Stimulated activated CD4-positive, alpha-beta T cell treated with anti-CD3 and anti-CD28 coated beads, Interleukin-4, amount 100 ng/mL, for 4 hours (primary cell): ENCODE data around the gene ALDH16A1.
A peak's percentile ranks its signal among the peaks of the same experiment; 100 is the strongest.

Source experiments
- DNase-seq, 2 experiments: peaks; one replicate each; pipeline ENCODE4 v3.0.0-alpha.2; 2020

ALDH16A1 gene

DNA sequence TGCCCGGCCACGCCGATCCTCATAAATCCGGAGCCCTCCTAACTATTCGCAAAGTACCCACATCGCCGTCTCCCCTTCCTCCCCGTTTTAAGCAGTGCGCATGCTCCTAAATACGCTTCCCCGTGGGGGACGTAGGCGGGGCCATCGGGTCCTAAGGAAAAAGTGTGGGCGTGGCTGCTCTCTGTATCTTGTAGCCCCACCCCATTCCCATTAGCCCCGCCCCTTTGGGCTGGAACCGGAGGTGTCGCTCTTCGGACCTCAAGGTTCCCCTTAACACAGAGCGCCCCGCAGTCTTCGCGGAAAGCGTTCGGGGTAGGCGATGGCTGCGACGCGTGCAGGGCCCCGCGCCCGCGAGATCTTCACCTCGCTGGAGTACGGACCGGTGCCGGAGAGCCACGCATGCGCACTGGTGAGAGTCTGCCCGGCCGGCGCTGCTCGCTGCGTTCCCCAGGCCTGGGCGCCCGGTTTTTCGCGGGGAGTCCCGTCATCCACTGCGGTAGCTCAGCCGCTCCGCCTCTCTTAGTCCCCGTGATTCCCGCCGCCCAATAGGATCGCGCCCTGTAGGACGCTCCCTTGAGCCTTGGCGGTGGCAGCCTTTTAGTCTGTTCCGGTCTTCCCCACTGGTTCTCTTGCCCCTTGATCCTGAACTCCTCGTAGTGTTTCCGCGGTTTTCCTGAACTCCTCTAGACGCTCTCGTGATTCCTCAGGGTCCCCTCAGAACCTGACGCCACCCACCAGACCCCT, at the start of gene ALDH16A1:
Gene ALDH16A1, plus strand, starts transcription at position 213 of the 744 bp plus-strand sequence. Its CDS starts 107 bp downstream, at position 320.
- peak; percentile 96 to 97 for DNase-seq

DNA sequence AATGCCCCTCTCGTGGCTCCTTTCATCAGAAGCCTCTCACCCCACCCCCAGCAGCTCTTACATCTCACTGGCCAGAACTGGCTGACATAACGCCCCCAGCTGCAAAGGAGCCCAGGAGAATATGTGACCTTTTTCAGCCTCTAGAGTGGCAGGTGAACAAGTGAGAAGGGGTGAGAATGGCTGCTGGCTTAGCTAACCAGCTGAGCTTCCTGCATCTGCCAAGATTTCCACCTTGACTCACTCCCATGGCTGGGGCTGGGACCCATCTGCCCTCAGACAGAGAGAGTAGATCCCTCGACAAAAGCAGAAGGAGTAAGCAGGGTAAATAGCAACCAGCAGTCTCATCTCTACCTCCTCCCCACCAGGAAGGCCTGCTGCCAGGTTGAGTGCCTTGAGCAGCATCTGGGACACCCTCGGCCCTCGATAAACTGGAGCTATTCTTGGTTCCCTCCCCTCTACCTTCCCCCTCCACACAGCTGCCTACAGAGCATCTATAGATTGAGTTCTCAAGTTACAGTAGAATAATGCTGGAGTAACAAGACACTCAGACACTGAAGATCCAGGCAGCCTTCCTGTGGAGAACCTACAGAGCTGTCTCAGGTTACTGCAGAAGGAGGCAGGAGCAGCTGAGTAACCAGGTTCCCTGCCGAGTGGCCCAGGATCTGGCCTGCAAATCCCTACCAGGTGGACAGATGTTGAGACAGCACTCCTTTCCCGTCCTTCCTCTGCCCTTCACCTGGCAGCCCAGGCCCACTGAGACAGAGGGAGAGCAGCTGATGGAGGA, 49.4 kb upstream of the ALDH16A1 start:
- no peak for DNase-seq

DNA sequence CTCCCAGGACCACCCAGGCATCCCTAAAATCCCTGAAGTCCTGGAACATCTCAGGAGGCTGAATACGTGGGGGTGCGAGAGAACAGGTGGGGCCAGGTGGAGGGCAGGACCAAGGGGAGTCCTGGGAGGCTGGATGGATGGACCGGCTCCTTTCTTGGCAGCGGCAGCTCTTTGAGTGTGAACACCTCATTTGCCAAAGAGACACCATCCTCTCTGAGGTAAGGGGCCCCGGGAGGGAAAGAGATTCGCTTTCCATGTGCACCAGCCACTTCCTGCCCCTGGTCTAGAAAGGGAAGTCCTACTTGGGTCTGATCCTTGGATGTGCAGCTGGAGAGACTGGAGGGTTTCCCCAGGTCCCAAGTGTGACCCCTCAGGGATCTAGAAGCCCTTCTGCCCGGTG, 45.9 kb upstream of the ALDH16A1 start:
- DNase-seq, result no peak

DNA sequence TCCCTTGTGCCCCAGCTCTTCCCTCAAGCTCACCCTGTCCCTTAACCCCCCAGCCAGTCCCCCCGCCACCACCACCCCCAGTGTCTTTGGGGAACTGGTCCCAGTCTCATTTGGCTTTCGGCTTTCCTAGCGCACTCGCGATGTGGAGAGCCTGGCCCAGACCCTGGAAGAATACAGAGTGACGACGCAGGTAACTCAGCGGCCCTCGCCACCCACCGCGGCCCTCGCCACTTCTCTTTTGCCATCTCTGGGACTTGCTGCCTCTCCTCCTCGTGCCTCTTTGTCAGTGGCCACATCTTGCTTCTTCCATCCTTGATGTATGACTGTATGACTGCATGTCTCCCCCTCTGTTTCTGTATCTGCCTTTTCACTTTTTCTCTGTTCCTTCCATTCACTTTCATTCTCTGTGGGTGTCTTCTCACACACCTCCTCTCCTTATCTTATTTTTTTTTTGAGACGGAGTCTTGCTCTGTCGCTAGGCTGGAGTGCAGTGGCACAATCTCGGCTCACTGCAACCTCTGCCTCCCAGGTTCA, 45.5 kb upstream of the ALDH16A1 start:
- no peak for DNase-seq

DNA sequence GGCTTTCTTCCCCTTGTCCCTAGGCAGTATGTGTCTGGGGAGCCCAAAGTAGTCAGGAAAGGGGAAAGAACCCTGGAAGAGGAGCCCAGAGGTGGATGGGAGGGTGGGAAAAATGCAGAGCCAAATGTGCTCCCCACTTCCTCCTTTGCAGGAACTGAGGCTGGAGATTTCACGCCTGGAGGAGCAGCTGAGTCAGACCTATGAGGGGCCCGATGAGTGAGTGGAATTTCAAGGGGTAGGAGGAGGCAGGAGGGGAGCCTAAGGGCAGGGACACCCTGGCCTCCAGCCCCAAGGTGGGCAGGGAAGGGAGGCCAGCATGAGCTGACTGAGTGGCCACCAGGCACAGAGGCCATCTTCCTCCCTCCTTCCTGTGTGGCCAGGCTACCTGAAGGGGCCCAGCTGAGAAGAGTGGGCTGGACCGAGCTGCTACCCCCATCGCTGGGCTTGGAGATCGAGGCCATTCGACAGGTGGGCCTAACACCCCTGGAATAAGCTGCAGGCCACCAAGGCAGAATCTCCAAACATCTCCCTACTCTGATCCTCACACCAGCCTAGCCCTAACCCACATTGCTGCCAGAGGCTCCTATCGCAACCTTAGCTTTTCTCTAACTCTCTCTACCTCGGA, 44.1 kb upstream of the ALDH16A1 start:
- no peak for DNase-seq

DNA sequence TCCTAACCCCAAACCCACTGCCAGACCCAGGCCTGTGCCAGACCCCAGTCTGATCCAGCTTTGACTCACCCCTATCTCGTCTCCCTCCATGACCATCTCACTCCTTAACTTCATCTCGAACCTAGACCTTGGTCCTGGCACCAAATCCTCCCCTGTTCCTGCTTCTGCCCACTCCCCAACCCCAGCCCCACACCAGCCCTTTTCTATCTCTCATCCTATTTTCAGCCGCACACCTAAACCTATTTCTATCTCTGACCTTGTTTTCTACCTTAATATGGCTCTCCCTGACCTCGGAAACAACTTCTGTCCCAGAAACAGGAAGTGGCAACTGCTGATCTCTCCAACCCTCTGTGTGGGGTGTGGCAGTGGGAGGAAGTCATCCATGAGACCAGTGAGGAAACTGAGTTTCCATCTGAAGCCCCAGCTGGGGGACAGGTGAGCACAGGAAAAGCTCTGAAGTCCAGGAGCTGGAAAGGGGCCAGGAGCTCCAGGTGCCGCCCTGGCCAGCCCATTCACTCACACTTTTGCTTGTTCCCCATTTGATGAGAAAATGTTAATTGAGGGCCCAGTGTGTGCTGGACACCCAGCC, 43.5 kb upstream of the ALDH16A1 start:
- DNase-seq, result no peak

DNA sequence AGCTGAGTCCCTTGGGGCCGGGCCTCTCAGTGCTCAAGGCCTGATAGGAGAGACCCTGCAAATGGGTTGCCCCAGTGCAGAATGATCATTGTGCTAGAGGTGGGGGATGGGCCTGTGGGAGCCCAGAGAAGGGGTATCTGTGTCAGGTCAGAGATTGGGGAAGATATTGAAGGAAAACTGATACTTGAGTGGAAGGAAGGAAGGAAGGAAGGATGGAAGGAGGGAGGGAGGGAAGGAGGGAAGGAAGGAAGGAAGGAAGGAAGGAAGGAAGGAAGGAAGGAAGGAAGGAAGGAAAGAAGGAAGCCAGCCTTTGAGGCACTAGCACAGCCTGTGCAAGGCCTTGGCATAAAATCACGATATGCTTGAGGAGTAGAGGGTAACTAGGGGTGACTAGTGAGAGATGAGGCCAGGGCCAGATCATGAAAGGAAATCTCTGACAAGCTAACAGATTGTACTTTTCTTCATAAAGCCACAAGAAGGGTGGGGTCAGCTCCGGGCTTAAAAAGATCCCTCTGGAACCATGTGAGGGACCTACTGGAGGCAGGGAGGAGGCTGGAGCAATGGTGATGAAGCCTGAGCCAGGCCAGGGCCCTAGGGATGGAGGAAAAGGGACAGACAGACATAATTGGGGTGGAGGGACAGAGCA, 41.2 kb upstream of the ALDH16A1 start:
- DNase-seq, result no peak

DNA sequence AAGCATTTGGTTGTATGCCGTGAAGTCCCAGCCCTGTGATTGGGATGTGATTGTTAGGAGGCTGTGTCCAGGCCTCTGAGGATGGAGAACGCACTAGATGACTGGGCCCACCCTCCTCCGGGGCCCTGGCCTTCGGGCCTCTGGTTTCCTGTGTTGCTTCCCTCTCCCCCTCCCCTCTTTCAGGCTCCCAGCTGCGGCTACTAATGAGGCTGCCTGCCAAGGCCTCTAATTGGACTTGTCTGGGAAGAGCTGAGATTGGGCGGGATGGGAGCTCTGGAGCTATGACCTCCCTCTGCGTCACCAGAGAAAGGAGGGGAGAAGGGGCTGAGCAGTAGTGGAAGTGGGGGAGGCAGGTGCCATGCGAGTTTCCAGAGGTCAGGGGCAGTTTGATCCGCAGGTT, 39.7 kb upstream of the ALDH16A1 start:
- no peak for DNase-seq

DNA sequence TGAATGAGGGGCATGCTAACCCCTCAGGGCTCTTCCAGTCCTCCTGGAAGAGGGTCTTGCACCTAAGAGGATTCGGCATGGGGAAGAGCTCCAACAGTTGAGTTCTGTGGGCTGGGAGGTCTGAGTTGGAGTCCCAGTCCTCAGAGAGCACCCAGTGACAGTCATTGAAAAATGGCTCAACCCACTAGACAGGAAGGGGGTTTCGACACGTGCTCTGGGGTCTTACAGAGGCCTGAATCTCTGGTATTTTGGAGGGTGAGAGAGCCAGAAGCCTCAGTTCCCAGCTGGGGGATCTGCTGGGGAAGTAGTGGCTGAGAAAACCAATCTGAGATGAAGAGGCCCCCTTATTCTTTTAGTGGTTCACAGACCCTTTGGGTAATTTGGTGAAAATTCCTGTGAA, 38.8 kb upstream of the ALDH16A1 start:
- DNase-seq, result no peak

DNA sequence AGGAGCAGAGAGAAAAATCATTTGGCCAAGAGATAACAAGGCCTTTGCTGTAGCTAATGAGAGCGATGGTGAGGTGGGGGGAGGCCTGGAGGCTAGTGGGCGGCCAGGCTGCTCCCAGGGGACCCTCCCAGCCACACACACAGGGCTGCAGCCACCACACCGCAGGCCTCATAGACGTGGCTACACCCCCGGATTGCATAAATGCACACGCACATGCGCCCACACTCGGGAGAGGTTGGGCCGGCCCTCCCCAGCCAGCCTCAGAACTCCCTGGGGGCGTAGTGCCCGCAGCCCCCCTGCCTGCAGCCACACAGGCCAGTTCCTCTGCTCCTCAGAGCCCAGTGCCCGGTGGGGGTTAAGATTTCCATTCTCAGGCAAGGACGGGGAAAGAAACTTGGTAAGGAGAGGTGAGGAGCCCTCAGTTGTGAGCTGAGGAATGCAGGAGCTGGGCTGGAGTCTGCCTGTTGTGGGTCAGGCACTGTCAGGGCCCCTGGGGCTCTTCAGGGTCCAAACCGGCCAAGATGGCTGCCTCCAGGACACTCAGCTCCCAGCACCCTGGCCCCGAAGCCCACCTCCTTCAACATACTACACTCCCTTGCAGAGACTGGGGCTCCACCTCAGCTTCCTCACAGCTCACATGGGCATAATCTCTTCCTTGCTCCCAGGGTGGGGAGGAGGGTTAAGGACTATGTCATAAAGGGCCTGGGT, 37.8 kb upstream of the ALDH16A1 start:
- DNase-seq, result no peak

DNA sequence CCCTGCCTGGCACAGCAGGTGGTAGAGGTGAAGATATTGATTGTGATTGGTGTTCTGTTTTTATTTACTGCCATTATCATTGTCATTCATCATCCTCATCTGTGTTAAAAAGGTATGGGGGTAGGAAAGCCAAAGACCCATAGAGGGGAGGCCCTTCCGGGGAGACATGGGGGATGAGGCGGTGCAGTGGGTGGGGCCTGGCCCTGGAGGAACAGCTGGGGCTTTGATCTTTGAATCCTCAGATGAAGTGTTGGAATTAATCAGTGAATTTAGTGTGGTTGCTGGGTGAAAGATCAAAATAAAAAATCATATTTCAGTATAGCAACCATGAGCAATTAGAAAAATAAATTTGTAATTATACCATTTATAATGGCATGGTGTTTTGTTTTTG, 37.2 kb upstream of the ALDH16A1 start:
- no peak for DNase-seq

DNA sequence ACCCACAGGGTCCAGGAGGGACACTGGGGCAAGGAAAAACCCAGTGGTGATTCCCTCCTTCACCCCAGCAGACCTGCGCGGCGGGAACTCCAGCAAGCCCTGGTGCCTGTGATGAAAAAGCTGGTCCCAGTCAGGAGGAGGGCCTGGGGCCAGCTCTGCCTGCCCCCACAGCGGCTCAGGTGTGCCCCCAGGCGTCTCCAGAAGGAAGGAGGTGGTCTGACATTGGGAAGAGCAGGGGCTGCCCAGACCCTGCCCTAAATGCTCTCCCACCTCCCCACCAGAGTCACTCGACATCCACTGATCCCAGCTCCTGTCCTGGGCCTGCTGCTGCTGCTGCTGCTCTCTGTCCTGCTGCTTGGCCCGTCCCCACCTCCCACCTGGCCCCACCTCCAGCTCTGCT, 35.9 kb upstream of the ALDH16A1 start:
- DNase-seq, result no peak

DNA sequence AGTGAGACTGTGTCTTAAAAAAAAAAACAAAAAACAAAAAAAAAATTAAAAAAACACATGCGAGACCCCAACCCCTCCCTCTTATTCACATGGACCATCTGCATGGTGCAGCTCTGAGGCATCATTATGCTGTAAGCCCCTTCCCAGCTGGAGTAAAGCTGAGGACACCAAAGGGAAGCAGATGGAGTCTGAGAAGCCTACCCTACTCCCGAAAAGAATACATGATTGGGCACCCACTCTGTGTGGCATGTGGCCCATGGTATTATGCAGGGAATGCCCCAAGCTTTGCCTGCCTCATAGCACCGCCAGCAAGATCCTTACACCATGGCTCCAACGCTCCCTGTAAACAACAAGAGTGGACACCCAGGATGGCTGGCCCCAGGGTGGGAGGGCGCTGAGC, 34.5 kb upstream of the ALDH16A1 start:
- DNase-seq, result no peak

DNA sequence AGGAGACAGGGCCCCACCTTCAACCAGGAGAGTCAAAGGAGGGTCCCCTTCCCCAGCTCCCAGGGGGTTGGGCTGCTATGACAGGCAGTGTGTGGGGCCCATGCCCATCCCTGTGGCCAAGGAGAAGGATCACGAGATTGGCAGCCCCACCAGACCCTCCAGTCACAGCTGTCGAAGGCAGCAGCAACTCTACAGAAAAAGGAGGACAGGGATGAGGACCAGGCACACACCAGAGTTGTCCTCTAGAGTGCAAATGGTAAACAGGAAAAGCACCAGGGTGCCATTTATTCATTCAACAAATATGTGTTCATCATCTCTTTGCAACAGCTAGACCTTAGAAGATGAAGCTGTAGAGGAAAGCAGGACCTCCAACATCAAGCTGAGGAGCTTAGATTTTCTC, 33.9 kb upstream of the ALDH16A1 start:
- DNase-seq, result no peak

DNA sequence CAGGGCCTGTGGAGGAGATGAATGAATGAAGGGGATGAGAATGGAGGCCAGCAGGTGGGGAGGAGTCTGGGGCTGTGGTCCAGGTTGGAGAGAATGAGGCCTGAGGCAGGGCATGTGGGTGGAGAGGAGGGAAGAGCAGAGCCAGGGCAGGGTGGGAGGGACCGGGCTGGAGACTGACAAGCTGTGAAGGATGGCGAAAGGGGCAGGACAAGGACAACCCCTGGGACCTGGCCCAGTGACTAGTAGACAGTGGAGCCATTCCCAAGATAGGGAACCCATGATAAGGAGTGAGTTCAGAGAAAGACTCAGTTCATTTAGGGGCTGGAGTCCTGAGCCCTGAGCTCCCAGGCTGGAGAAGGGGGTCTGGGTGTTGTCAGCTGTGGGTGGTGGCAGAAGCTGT, 32.8 kb upstream of the ALDH16A1 start:
- DNase-seq, result no peak

DNA sequence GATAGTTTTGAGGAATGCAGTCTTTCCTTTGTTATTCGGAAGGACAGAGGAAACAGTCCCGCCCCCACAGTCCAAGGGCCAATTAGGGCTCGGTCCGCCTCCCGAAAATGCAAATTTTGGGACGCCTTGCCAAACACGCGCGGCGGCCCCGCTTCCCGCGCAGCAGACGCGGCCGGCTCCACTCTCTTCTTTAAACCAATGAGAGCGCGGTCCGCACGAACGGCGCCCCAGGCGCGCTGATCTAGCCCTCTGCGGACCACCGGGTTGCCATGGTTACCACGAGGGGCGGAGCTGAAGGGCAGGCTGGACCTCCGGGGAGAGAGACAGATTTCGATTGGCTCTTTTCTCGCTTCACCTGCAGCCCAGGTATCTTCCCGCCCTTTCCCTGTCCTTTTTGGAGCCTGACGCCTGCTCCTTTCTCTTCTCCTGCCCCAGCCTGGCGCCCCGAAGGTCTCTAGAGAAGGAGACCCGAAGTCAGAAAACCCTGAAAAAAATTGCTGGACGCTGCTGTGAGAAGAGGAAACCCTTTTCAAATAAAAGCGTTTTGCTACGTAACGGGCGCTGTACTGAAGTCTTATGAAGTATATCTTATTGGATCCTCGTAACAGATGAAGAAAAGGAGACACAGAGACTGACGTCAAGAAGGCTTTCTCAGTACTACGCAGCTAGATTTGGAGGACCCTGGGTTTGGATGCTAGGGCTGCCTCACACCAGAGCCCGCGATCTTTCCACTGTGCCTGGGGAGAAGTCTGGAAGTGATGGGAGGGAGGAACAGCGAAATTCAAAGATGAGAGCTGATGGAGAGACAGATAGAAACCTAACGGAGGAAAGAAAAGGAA, 31.8 kb upstream of the ALDH16A1 start:
- peak in 1 of 2 experiments; percentile 29 for DNase-seq

DNA sequence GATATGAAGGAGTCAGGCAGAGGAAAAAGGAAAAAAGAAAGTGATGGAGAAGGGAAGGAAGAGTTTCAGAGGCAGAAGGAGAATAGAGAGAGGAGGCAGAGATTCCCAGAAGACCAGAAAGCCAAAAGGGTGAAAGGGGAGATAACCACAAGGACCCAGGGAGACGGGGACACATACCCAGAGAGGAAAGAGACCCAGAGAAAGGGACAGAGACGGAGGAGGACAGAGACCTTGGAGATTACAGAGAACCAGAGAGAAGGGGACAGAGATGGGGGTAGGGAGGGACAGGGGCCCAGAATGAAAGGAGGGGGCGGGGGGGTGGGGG, 31.2 kb upstream of the ALDH16A1 start:
- no peak for DNase-seq

DNA sequence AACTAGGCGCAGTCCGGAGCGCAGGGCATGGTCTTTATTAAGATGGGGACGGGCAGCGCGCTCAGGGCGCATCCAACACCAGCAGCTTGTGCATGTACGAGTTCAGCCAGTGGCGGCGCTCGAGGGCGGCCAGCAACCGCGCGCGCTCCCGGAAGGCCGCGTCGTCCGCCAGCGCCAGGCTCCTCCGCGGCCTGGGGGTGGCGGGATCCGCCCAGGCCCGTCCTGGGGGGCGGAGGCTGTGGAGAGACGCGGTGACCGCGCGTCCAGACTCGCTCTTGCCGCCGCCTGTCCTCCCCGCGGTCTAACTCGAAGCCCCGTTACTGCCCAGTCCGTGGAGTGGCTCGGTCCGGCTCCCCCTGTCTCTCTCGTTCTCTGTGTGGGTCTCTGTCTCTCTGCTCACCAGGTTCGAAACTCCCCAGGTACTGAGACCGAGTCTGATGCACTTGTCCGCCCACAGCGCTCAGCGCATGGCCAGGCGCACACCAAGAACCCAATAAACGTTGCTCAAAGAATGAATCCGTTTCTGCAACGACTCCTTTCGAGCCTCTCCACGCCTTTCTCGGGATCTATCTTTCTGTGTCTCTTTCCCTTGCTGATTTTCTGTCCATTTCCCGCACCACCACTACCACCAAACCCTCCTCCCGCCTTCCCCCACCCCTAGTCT, 30.5 kb upstream of the ALDH16A1 start:
- peak in 1 of 2 experiments; percentile 26 for DNase-seq

DNA sequence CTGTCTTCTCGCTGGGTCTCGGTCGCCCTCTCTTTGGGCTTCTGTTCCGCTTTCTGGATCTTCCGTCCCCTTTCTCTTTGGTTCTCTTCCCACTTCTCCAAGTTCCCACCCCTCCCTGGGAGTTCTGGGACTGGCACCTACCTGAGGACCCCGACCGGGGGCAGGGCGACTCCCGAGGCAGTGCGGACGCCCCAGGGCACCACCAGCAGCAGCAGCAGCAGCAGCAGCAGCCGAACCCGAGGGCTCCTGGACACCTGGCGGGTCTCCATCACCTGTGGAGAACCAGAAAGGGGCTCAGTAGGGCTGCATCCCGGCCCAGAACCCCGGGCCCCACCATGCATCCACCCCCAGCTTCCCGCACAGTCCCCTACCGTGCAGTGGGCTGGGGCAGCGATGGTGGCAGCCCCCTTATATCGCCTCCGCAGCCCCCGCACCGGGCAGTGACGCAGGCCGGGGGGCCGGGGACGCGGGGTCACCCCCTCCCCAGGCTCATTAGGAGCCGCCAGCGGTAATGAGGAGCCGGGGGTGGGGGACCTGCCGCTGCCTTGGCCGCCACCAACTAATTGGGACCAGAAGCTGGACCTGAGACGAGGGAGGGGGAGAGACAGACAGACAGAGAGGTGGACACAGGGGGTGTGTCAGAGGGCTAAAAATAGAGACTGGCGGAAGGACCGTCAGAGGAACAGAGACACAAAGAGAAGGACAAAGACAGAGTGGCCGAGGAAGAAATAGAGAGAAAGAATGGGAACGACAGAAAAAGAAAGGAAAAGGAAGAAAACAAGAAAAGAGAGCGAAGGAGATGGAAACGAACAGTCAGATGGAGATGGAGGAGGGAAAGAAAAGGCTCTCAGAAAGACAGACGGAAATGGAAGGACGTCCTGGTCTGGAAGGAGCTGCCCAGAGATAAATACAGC, 29.7 kb upstream of the ALDH16A1 start, which contains the start of gene PTH2:
Gene PTH2, minus strand, starts transcription at position 371 of the 914 bp plus-strand sequence. Its CDS starts 102 bp downstream, at position 269.
- no peak for DNase-seq

DNA sequence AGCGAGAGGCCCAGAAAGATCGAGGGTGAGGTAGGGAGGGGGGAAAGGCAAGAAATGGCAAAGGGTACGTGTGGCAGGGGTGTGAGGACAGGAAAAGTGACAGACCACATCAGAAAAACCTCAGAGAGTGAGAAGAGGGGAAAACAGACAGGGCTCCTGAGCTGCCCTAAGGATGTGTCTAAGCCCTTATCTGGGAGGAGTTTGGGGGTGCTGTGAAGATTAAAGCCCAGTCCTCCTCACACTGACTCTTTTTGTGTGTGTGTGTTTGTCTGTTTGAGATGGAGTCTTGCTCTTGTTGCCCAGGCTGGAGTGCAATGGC, 29.1 kb upstream of the ALDH16A1 start:
- no peak for DNase-seq
